Measurements from ENCODE around the gene NFATC2. TPM values are rescaled to one million over a fixed set of nuclear protein-coding genes. Genes with fewer than 3 reads are reported as not detected.

The NFATC2 gene
- total RNA-seq, 4 donors from 2014 or later, result 5.7 to 36.4 (median 12.0) TPM

DNA sequence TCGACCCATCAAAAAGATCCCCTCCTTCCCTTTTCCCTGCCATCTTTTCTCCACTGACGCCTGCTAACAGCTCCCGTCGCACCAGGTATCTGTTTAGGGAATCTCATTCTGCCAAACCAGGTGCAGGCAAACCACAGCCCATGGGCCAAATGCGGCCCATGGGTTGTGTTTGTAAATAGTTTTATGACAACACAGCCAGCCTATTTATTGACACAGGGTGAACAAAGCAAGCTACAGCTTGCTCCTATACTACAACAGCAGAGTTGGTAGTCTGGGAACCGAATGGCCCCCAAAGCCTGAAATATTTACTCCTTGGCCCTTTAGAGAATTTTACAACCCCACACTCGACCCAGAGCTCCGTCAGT, 16.4 kb downstream of the NFATC2 start:
- intact Hi-C loops (cut with DNase I; ENCODE audit: low total_unique reads), result no loop called here
- Histone ChIP-seq H3K27me3 (no peaks in the 10 kb centered on the region), H3K4me3 (no peak overlapping the region), H3K36me3 (no peaks in the 10 kb centered on the region), H3K27ac (no peak overlapping the region), H3K9me3 (no peaks in the 10 kb centered on the region), H3K4me1 (peaks cover 0 to 4% of the 10 kb centered on the region in 2 donors)
- TF ChIP-seq, protein P1, sequence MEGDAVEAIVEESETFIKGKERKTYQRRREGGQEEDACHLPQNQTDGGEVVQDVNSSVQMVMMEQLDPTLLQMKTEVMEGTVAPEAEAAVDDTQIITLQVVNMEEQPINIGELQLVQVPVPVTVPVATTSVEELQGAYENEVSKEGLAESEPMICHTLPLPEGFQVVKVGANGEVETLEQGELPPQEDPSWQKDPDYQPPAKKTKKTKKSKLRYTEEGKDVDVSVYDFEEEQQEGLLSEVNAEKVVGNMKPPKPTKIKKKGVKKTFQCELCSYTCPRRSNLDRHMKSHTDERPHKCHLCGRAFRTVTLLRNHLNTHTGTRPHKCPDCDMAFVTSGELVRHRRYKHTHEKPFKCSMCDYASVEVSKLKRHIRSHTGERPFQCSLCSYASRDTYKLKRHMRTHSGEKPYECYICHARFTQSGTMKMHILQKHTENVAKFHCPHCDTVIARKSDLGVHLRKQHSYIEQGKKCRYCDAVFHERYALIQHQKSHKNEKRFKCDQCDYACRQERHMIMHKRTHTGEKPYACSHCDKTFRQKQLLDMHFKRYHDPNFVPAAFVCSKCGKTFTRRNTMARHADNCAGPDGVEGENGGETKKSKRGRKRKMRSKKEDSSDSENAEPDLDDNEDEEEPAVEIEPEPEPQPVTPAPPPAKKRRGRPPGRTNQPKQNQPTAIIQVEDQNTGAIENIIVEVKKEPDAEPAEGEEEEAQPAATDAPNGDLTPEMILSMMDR (IDR thresholded peaks at IDR 0.05), result no peak
- TF ChIP-seq POLR2A (IDR thresholded peaks at IDR 0.05), result no peak
- no peak for DNase-seq

DNA sequence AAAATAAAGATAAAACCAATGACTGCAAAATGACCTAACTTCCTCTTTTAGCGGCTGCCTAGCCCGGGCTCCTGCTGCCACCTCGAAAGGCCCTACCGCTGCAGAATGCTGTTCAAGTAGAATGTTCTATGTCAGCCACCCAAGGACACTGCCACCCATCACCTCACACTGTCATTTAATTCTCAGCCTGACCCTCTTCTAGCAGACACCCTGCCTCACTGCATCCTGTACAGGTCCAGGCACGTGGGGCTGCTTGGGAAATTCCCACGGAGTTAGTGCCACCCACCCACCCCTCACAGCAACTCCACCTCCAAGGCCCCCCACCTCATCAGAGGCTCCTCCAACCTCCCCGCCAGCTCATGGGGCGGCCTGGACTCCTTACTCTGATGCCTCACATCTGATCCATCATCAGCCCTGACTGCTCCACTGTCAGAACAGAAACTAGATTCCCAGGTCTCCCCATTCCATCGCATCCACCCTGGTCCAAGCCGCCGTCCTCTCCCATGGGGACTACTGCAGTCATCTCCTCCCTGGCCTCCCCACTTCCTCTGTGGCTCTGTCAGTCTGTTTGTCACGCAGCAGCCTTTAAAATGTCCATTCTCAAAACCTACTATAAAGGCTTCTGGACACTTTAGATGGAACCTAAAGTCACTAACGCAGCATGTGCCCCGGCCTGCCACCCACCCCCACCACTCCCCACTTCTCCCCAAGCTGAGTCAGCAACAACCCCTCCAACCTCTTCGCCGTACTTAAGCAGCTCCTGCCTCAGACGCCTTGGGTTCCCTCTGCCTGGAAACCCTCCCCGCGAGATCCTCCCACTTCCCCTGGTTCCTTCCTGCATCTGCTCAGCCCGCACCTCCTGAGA, 17.0 kb downstream of the NFATC2 start:
- intact Hi-C loops (cut with DNase I; ENCODE audit: low total_unique reads), result no loop called here
- Histone ChIP-seq H3K36me3 (no peaks in the 10 kb centered on the region), H3K4me1 (peaks cover 0 to 4% of the 10 kb centered on the region in 2 donors), H3K27ac (no peak overlapping the region), H3K4me3 (no peak overlapping the region), H3K27me3 (no peaks in the 10 kb centered on the region), H3K9me3 (no peaks in the 10 kb centered on the region)
- no peak for DNase-seq
- TF ChIP-seq, protein P1 (IDR thresholded peaks at IDR 0.05), result no peak
- TF ChIP-seq POLR2A (IDR thresholded peaks at IDR 0.05), result no peak

DNA sequence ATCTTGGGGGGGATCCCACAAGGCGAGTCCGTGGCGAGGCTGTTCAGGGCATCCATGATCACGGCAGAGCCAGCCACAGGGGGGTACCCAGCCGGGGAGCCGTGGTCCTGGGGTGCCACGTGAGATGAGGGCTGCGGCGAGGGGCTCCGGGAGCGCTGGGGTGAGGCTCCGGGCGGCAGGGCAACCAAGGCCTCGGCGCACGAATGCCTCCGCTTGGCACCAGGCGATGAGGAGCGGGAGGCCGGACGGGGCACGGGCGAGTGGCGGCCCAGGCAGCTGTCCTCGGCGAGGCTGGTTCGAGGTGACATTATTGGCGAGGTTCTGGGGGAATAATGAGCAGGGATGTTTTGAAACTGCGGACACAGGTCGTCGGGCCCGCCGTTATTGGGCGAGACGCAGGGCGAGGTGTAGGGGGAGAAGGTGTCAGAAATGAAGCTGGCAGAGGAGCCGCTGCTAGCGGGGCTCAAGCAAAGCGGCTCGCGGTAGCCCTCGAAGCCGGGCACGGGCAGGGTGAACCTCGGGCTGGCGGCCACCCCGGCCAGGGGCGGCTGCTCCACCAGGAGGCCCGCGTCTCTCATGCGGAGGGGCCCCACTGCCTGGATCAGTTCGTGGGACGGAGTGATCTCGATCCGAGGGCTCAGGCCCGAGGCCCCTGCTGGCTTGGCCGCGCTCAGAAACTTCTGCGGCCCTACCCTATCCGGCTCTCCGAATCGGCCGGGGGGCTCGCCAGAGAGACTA, 19.1 kb downstream of the NFATC2 start:
- Histone ChIP-seq H3K27me3 (no peaks in the 10 kb centered on the region), H3K36me3 (no peaks in the 10 kb centered on the region), H3K9me3 (no peaks in the 10 kb centered on the region), H3K4me3 (no peak overlapping the region), H3K4me1 (no peaks in the 10 kb centered on the region), H3K27ac (no peak overlapping the region)
- intact Hi-C loops (cut with DNase I; ENCODE audit: low total_unique reads), result no loop called here
- TF ChIP-seq POLR2A (IDR thresholded peaks at IDR 0.05), result no peak
- TF ChIP-seq, protein P1 (IDR thresholded peaks at IDR 0.05), result no peak
- DNase-seq, result no peak

DNA sequence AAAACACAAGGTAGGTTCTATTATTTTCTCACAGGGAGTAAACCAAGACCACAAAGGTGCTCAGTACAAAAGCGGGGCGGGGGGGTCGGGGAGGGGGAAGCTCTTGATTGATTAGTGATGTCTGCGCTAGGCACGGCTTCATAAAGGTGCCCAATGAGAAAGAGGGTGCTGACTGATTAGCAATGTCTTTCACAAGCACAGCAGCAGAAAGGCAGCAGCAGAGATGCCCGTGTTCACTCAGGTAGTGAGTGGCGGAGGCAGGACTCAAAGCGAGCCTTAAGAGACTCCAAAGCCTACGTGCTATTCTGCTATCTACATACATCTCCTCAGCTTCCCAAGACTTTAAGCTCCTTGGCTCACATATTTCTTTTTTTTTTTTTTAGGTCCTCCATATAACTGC, 20.3 kb downstream of the NFATC2 start:
- no peaks in the 10 kb centered on the region for H3K36me3 ChIP-seq
- no peaks in the 10 kb centered on the region for H3K9me3 ChIP-seq
- no peaks in the 10 kb centered on the region for H3K4me1 ChIP-seq
- intact Hi-C loops (cut with DNase I; ENCODE audit: low total_unique reads), result no loop called here
- no peak overlapping the region for H3K4me3 ChIP-seq
- no peak for DNase-seq
- H3K27me3 ChIP-seq, result no peaks in the 10 kb centered on the region
- no peak overlapping the region for H3K27ac ChIP-seq
- no peak for TF ChIP-seq POLR2A (IDR thresholded peaks at IDR 0.05)
- TF ChIP-seq, protein P1 (IDR thresholded peaks at IDR 0.05), result no peak

DNA sequence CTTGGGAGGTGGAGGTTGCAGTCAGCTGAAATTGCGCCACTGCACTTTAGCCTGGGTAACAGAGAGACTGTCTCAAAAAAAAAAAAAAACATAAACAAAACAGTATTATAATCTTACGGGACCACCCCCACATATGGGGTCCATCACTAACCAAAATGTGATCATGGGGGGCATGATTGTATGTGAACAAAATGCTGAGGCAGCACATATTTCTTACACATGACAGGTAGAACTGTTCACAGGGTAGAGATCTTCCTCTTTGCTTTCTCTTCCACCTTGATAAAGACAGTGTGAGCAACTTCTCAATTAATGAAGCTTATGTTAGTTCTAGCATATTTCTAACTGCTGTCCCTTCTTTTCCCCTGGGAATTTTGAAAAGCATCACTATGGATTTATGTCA, 24.7 kb downstream of the NFATC2 start:
- no peaks in the 10 kb centered on the region for H3K9me3 ChIP-seq
- H3K36me3 ChIP-seq, result no peaks in the 10 kb centered on the region
- no peak overlapping the region for H3K4me3 ChIP-seq
- intact Hi-C loops (cut with DNase I; ENCODE audit: low total_unique reads), result no loop called here
- no peak overlapping the region for H3K27ac ChIP-seq
- no peak for DNase-seq
- no peaks in the 10 kb centered on the region for H3K4me1 ChIP-seq
- no peaks in the 10 kb centered on the region for H3K27me3 ChIP-seq
- no peak for TF ChIP-seq POLR2A (IDR thresholded peaks at IDR 0.05)
- TF ChIP-seq, protein P1 (IDR thresholded peaks at IDR 0.05), result no peak

All from uterus (tissue), 4 donors.